ENCODE results near the gene ASRGL1.

ASRGL1 gene

DNA sequence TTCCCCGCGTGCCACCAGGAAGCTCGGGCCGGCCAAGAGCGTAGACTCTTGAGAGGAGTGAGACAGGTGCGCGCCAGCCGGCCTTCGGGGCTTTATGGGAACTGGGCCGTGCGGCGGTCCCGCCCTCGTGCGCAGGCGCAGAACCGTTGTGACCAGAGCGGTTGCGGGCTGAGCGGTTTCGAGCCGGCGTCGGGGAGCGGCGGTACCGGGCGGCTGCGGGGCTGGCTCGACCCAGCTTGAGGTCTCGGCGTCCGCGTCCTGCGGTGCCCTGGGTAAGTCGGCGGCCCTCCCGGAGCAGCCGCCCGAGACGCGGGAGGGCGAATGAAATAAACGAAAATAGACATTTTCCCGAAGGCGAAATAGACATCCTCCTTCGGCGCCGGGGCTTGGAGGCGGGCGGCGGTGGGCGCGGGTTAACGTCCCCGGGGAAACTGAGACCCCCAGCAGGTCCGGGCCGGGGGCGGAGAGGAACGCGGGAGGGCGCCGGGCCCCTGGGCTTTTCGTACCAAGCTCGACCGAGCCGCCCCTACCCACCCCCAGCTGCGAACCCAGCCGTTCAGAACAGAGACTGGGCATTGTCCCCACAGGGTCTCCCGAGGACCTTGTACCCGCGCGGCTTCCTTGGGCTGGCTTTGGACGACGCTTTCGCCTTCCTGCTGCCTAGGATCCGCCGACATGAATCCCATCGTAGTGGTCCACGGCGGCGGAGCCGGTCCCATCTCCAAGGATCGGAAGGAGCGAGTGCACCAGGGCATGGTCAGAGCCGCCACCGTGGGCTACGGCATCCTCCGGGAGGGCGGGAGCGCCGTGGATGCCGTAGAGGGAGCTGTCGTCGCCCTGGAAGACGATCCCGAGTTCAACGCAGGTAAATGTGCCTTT lies at the start of gene ASRGL1:
Gene ASRGL1 (plus strand): TSS at position 146 of the 879 bp plus-strand sequence. CDS start 530 bp downstream, at position 676.
- Histone ChIP-seq H3K27me3 (ENCODE audit: insufficient read depth, low read length, poor library complexity, severe bottlenecking) (no peaks in the 10 kb centered on the region), H3K4me2 (ENCODE audit: low read depth, low read length, poor library complexity, severe bottlenecking) (peak within 1 kb of the TSS; percentile 45)

DNA sequence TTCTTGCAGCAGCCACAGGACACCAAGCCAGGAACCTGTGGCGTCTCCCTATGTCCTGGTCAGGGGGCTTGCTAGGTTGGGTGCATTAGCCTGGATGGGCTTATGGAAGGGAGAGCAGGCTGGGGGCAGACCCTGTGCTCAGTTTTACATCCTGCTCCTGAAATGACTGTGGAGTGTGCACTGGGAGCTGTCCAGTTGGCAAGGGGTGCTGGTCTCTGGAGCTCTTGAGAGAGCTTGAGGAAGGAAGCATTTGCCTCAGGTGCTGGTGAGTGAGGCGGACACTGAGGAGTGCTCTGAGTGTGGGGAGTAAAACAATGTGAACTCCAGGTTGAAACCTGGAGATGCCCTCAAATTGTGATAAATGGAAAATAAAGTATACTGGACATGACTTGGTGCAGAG lies 41.7 kb upstream of the ASRGL1 start:
- Histone ChIP-seq H4K20me1 (ENCODE audit: insufficient read depth, low read length, poor library complexity, severe bottlenecking) (no peaks in the 10 kb centered on the region), H3K79me2 (ENCODE audit: insufficient read depth, low read length) (no peaks in the 10 kb centered on the region), H3F3A (ENCODE audit: low read depth) (no peaks in the 10 kb centered on the region), H3K9me3 (ENCODE audit: insufficient read depth, low read depth, low read length) (no peaks in the 10 kb centered on the region), H3K4me3 (ENCODE audit: low read length, poor library complexity, severe bottlenecking) (no peak overlapping the region), H3K9me2 (replicated peaks; ENCODE audit: low read depth, low read length) (no peaks in the 10 kb centered on the region), H2AFZ (ENCODE audit: low read length) (no peak overlapping the region), H3K36me3 (ENCODE audit: insufficient read depth, low read length) (no peaks in the 10 kb centered on the region), H3K9ac (ENCODE audit: low read depth, low read length, poor library complexity, severe bottlenecking) (no peak overlapping the region), H3K4me1 (ENCODE audit: insufficient read depth, low read length, poor library complexity, severe bottlenecking) (no peaks in the 10 kb centered on the region), H3K27me3 (ENCODE audit: insufficient read depth, low read length, poor library complexity, severe bottlenecking) (no peaks in the 10 kb centered on the region), H3K4me2 (ENCODE audit: low read depth, low read length, poor library complexity, severe bottlenecking) (no peak overlapping the region)
- no peak for TF ChIP-seq EZH2phosphoT487 (IDR thresholded peaks at IDR 0.05; ENCODE audit: borderline replicate concordance)
- TF ChIP-seq, protein P1, sequence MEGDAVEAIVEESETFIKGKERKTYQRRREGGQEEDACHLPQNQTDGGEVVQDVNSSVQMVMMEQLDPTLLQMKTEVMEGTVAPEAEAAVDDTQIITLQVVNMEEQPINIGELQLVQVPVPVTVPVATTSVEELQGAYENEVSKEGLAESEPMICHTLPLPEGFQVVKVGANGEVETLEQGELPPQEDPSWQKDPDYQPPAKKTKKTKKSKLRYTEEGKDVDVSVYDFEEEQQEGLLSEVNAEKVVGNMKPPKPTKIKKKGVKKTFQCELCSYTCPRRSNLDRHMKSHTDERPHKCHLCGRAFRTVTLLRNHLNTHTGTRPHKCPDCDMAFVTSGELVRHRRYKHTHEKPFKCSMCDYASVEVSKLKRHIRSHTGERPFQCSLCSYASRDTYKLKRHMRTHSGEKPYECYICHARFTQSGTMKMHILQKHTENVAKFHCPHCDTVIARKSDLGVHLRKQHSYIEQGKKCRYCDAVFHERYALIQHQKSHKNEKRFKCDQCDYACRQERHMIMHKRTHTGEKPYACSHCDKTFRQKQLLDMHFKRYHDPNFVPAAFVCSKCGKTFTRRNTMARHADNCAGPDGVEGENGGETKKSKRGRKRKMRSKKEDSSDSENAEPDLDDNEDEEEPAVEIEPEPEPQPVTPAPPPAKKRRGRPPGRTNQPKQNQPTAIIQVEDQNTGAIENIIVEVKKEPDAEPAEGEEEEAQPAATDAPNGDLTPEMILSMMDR (conservative IDR thresholded peaks at IDR 0.05; ENCODE audit: low read length), result no peak

More for the DNA sequence above, at the start of gene ASRGL1:
- Histone ChIP-seq H2AFZ (ENCODE audit: low read length) (peak within 1 kb of the TSS; percentile 94), H3K9me2 (replicated peaks; ENCODE audit: low read depth, low read length) (no peaks in the 10 kb centered on the region), H3K79me2 (ENCODE audit: insufficient read depth, low read length) (no peaks in the 10 kb centered on the region), H3K4me3 (ENCODE audit: low read length, poor library complexity, severe bottlenecking) (peak within 1 kb of the TSS; percentile 75), H3K9ac (ENCODE audit: low read depth, low read length, poor library complexity, severe bottlenecking) (peak within 1 kb of the TSS; percentile 66), H3K9me3 (ENCODE audit: insufficient read depth, low read depth, low read length) (no peaks in the 10 kb centered on the region), H3F3A (ENCODE audit: low read depth) (no peaks in the 10 kb centered on the region), H3K4me1 (ENCODE audit: insufficient read depth, low read length, poor library complexity, severe bottlenecking) (no peaks in the 10 kb centered on the region), H4K20me1 (ENCODE audit: insufficient read depth, low read length, poor library complexity, severe bottlenecking) (no peaks in the 10 kb centered on the region), H3K36me3 (ENCODE audit: insufficient read depth, low read length) (no peaks in the 10 kb centered on the region)
- TF ChIP-seq EZH2phosphoT487 (IDR thresholded peaks at IDR 0.05; ENCODE audit: borderline replicate concordance), result no peak
- TF ChIP-seq, protein P1 (conservative IDR thresholded peaks at IDR 0.05; ENCODE audit: low read length), result no peak

DNA sequence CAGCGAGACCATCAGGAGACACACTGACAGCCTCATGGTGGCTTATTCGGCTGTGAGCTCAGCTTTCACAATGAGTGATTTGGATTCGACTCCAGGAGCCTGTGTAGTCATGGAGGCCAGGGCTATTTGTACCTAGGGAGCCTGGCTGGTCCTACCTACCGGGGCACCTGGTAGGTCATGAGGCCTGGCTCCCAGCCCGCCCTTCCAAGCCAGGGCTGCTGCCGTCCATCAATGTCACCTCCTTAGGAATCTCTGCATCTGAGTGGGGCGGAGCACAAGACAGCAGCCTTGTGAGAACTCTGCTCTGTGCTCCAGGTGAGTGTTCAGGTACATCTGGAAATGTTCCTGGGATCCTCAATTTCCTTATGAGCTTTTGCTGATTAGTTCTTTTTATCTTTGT lies 38.3 kb upstream of the ASRGL1 start, which contains the start of gene SCGB1D4:
Gene SCGB1D4 (minus strand): TSS at position 101 of the 400 bp plus-strand sequence. CDS start 65 bp downstream, at position 36.
- Histone ChIP-seq H3K27me3 (ENCODE audit: insufficient read depth, low read length, poor library complexity, severe bottlenecking) (no peaks in the 10 kb centered on the region), H3K4me1 (ENCODE audit: insufficient read depth, low read length, poor library complexity, severe bottlenecking) (no peaks in the 10 kb centered on the region), H4K20me1 (ENCODE audit: insufficient read depth, low read length, poor library complexity, severe bottlenecking) (no peaks in the 10 kb centered on the region), H3K36me3 (ENCODE audit: insufficient read depth, low read length) (no peaks in the 10 kb centered on the region), H3K4me3 (ENCODE audit: low read length, poor library complexity, severe bottlenecking) (no peak within 1 kb of the TSS), H2AFZ (ENCODE audit: low read length) (no peak within 1 kb of the TSS), H3K4me2 (ENCODE audit: low read depth, low read length, poor library complexity, severe bottlenecking) (no peak within 1 kb of the TSS), H3K79me2 (ENCODE audit: insufficient read depth, low read length) (no peaks in the 10 kb centered on the region), H3K9me3 (ENCODE audit: insufficient read depth, low read depth, low read length) (no peaks in the 10 kb centered on the region), H3K9ac (ENCODE audit: low read depth, low read length, poor library complexity, severe bottlenecking) (no peak within 1 kb of the TSS), H3K9me2 (replicated peaks; ENCODE audit: low read depth, low read length) (no peaks in the 10 kb centered on the region), H3F3A (ENCODE audit: low read depth) (no peaks in the 10 kb centered on the region)
- TF ChIP-seq, protein P1 (conservative IDR thresholded peaks at IDR 0.05; ENCODE audit: low read length), result no peak
- no peak for TF ChIP-seq EZH2phosphoT487 (IDR thresholded peaks at IDR 0.05; ENCODE audit: borderline replicate concordance)
